ENCODE measurements around the gene KARS1.

KARS1 gene

DNA sequence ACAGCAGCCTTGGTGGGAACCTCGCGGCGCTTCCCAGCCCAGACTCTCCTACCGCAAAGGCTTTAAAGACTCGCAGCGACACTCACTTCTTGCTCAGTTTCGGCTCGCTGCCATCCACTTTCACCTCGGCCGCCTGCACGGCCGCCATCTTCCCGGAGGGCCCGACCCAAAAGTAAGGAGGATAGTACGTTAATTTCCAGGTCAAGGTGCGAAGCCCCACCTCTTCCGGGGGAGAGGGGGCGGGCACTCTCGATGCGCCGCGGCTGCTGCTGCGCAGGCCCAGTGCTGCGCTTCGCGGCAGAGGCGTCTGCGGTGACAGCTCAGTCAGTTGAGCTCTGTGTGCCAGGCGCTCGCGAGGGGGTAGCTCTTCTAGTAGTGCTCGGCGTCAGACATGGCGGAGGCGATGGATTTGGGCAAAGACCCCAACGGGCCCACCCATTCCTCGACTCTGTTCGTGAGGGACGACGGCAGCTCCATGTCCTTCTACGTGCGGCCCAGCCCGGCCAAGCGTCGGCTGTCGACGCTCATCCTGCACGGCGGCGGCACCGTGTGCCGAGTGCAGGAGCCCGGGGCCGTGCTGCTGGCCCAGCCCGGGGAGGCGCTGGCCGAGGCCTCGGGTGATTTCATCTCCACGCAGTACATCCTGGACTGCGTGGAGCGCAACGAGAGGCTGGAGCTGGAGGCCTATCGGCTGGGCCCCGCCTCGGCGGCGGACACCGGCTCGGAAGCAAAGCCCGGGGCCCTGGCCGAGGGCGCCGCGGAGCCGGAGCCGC lies at the start of gene KARS1, which contains the start of gene TERF2IP:
Gene KARS1 (minus strand): TSS at position 174 of the 773 bp plus-strand sequence. CDS start 26 bp downstream, at position 148.
Gene TERF2IP (plus strand): TSS at position 282 of the 773 bp plus-strand sequence. CDS start 110 bp downstream, at position 392.
- DNase-seq (ENCODE audit: low read depth in 3 of 3, low spot score in 1 of 3) = peak; percentile 76 to 89 (median 87)

DNA sequence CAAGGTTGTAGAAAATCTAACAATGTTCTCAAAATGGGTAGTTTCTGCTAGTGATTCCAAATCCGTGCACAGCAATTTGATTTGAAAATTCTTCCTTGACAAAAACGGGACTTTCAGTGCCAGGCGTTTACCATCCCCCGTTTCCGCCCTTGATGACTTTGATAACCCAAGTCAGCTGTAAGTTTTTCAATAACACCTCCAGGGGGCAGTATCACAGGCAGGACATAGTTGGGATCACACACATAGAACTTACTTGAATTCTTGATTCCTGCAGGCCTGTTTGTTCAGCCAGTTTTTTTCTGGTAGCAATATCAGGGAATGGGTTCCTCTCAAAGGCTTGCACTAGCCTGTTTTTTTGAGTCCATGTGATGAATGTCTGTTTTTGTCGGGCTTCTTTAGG lies 48.2 kb upstream of the KARS1 start:
- DNase-seq (ENCODE audit: low read depth in 3 of 3, low spot score in 1 of 3) = no peak

DNA sequence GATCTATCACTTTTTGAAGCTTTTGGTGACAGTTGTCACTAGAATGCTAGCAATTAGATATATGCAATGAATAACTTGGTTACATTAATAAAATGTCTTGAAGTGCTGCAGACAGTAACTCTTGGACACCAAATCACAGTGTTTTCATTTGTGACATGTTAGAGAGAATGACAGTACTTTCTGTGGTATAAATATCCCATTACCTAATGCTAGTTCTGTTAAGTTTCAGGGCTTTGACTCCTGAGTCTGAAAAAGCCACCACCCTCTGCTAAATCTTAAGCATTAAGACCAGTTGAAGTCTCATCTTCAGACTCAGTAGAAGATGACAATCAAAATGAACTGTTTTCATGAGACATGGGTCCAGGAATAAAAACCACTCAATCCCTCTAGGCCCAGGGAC lies 39.9 kb upstream of the KARS1 start:
- DNase-seq (ENCODE audit: low read depth in 3 of 3, low spot score in 1 of 3) = no peak

DNA sequence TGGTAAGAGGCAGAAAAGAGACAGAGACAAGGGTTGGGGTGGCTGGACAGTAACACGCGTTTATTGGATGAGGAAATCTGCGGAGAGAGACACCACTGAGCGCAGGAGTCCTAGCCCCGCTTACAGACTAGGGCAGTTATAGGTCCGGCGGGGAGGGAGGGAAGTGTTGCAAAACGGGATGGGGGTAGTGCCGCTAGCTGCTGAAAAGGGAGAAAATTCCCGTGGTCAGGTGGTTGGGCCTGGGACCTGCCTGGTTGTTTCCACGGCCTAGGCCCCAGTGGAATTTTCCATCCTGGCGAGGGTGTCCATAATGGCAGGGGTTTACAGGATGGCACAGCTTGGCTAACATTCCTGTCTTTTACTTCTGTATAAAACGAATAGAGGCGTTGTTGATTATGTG lies 34.8 kb upstream of the KARS1 start:
- DNase-seq (ENCODE audit: low read depth in 3 of 3, low spot score in 1 of 3) = no peak

DNA sequence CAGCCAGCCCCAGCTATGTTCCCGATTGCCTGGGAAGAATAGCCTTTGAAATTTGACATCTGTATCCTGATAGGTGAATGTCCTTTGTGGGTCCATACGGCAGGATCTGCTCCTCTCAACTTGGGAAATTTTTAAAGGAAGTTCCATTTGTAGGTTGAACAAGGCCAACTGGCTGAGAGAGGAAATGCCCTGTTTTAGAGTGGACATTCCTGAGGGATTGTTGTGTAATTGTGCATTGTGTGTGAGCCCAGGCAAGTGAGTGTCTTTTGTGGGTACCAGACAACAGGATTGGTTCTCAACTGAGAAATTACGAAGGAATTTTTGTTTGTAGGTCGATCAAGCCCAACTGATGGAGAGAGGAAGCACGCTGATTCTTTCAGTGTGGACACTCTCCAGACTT lies 31.9 kb upstream of the KARS1 start:
- no peak for DNase-seq (ENCODE audit: low read depth in 3 of 3, low spot score in 1 of 3)

DNA sequence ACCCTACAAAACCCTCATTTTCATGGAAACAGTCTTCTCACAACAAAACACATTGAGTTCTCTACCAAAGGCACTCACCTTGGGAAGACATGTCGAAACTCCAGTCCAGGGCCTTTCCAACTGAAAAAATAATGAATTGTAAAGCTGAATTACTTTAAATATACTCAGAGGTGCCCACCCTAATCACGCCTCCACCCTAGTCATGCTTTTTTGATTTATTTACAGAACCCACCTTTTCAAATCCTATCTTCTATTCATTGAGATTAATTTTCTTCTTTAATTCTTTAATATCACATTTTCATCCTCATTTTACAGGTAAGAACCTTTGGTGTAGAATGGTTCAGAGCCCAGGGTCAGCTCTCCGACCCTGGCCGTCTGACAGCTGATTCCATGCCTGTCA lies 29.4 kb upstream of the KARS1 start, which contains the start of gene CPHXL2:
Gene CPHXL2 (minus strand): TSS at position 101 of the 400 bp plus-strand sequence. CDS start 10 bp downstream, at position 91.
- no peak for DNase-seq (ENCODE audit: low read depth in 3 of 3, low spot score in 1 of 3)

DNA sequence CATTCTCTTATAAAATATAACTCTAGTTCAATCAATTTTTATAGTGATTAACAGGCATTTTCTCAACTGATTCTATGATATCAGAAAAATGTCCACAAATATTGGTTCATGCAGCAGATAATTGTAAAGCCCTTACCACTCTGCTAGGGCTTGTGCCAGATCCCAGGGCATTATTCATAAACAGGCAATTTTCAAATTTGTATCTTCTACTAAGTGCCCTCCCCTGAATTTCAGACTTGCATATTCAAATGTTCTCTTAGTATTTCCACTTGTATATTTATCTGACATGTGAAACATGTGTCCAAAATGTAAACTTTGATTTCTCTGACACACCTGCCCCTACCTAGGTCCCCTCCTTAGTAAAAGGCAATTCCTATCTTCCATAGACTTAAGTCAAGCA lies 20.0 kb upstream of the KARS1 start:
- no peak for DNase-seq (ENCODE audit: low read depth in 3 of 3, low spot score in 1 of 3)

DNA sequence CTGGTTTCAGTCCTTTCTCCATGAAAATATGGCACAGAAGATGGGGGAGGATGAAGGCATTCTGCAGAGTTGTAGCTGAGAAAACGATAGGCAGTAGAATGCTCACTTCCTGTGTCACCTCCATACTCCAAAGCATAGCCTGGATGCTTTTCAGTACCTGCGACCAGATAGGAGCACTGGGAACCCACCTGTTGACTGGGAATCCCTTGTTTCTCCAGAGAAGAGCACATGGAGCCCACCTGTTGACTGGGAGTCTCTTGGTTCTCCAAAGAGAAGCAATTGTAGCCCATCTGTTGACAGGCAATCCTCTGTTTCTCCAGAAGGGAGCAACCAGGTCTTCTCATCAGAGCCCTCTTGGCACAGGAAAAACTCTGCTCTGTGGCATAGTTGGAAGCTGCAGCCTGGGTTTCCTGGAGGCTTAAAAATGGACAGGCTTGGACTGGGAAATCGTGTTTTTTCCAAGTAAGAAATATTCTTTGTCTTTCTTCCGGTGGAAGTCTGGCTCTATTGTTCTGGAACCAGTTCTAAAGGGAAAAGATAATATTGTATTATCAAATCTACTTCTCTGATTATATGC lies 13.3 kb upstream of the KARS1 start:
- DNase-seq (ENCODE audit: low read depth in 3 of 3, low spot score in 1 of 3) = no peak

DNA sequence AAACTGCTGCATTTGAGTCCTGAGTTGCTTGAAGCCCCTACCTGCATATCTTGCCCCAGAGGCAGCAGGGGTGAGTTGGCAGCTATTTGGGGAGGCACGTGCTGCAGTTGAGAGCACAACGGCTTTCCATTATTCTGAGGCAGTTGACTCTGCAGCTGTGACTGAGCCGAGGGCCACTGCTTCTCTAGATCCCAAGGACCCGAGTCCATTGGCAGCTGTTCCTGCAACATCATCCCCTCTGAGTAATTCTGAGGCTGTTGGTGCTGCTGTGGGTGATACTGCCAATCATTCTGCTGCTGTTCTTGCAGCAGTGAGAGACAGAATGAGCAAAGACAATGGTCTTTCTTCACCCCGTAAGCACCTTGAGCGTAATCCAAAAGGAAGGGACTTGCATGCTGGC lies 12.9 kb upstream of the KARS1 start:
- DNase-seq (ENCODE audit: low read depth in 3 of 3, low spot score in 1 of 3) = no peak

DNA sequence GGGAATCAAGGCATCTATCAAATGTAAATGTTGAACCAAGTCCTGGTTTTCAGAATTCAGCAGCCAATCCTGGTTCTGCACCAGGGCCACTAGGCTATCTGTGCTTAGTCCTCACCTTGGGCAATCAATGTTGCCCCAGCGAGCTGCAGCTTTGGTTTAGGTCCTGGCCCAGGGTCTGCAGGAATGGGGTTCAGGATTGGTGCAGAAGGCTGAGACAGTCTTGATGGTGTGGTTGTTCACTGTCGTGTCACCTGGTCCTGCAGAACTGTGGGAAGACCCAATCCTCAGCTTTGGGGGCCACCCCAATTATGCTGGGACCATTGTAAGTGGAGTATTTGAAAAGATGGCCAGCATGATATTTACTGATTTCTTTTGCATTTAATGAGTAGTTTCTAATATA lies 10.7 kb upstream of the KARS1 start:
- DNase-seq (ENCODE audit: low read depth in 3 of 3, low spot score in 1 of 3) = no peak

DNA sequence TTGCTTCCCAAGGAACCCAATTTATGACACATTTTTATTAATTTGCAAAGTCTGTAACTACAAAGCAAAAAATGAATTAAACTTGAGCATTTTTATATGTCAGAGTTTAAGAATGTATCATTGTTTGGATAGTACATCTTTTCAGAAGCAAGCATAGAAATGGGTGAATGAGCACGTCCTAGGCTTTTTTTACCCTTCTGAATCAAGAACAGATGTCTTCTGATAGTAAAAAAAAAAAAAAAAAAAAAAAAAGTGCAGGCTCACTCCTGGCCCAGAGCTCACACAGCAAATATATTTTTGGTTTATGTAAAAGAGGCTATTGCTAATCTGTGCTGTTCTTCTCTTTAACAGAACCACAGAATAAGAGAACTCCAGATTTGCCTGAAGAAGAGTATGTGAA lies 6.5 kb upstream of the KARS1 start:
- DNase-seq (ENCODE audit: low read depth in 3 of 3, low spot score in 1 of 3) = no peak

DNA sequence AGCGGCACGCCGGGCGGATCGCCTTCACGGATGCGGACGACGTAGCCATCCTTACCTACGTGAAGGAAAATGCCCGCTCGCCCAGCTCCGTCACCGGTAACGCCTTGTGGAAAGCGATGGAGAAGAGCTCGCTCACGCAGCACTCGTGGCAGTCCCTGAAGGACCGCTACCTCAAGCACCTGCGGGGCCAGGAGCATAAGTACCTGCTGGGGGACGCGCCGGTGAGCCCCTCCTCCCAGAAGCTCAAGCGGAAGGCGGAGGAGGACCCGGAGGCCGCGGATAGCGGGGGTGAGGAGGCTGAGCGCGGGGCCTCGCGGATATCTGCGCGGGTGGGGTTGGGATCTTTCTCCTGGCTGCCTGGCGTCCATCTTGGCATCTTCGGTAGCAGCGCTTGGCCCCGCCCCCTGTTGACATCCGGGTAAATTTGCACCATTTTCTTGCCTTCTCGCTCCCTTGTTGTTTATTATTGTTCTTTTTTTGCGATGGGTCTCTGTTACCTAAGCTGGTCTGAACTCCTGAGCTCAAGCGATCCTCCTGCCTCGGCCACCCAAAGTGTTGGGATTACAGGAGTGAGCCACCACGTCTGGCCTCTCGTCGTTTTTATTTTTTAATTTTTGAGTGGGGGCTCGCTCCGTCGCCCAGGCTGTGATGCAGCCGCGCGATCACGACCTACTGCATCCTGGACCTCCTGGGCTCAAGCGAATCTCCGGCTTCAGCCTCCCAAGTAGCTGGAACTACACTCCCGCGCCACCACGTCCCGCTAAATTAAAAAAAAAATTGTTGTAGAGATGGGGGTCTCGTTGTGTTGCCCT lies 1.0 kb upstream of the KARS1 start:
- peak; percentile 53 to 77 (median 62) for DNase-seq (ENCODE audit: low read depth in 3 of 3, low spot score in 1 of 3)

DNA sequence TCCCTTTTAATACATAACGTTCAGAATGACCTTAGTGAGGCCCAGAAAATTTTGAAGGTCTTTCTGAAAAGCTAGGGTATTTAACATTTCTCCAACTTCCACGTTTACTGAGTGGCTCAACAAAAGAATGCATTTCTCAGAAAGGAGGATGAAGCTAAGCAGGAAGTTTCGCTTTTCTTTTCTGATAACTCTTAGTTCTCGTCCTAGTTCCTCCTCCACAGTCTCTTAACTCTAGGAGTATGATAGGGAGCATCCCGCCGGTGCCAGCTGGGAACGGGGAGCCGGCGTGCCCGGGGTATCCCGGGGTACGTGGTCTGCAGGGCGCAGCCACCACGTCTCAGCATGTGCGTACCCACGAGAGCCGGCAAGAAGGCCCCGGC lies 363 bp downstream of the KARS1 start:
- DNase-seq (ENCODE audit: low read depth in 3 of 3, low spot score in 1 of 3) = no peak

DNA sequence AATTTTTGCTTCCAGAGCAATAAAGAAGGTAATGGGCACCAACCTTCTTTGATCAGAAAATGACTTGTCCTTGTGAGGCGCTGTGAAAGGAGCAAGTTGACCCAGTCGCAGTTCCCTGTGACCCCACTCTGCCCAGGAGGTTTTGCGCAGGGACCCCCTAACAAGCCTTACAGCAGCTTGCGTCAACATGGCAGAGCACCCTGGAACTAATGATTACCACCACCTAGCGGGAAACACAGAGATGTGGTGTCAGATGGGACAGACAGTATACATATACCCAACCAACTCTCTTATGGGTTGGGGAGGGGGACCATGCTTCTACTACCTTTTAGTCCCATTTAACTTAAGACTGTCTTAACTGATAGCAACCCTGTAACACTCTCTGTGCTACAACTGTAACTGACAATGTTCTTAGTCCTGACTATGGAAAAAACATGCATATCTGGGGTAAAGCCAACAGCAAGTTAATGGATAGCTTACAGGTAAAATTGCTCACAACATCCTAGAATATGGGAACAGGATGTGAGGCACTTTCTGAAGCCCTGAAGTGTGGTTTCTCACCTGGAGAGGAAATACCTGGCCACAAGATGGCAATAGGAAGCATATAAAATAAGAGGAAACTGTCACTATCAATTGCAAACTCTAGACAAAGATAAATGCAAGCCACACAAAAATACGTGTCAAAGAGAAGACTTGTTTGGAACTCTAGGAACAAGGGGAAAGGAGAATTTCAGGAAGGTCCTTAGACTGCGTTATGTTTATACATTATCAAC lies 3.0 kb downstream of the KARS1 start:
- no peak for DNase-seq (ENCODE audit: low read depth in 3 of 3, low spot score in 1 of 3)

DNA sequence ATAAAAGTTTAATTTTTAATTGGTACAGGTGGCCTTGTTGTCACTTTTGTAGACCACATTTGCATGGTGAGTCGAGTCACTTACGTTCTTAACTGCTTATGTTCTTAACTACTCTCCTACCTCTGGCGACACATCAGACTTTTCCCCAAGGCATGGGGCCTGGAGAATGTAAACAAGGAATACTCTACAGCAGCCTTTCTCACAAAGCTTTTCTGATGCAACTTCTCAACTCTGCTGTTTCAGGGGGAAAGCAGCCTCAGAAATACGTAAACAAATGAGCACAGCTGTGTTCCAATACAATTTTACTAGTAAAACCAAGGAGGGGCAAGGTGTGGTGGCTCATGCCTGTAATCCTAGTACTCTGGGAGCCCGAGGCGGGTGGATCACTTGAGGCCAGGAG lies 6.9 kb downstream of the KARS1 start:
- no peak for DNase-seq (ENCODE audit: low read depth in 3 of 3, low spot score in 1 of 3)

DNA sequence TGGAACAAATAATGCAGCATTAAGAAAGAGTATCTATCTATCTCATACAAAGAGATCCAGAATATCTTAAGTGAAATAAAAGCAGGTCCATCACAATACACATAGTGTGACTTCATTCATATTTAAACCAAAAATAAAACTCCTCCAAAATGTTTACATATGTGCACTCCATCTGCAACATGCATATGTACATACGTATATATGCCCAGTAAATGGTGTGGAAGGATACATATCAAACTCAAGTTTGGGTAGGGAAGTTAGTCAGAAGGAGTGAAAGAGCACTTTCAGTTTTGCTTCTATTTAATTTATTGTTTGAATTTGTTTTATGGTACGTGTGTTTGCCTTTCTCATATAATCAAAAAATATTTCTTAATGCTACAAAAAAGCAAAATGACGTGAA lies 12.4 kb downstream of the KARS1 start:
- DNase-seq (ENCODE audit: low read depth in 3 of 3, low spot score in 1 of 3) = no peak

DNA sequence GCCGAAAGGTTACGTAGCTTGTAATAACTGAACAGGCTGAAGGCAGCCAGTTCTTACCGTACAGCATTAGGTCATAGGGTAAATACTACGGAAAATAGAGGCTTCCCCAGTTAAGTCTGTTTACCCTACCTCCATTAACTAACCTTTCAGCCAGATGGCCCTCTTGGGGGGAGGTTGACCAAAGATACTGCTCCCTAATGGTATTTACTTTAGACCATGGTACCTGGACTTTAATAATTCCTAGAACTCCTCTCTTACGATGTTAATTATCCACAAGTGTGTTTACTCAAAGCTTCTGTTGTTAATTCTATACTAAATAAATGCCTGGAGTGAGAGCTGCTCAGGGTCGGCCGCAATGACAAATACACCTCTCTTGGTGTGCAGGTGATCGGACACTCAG lies 14.6 kb downstream of the KARS1 start:
- DNase-seq (ENCODE audit: low read depth in 3 of 3, low spot score in 1 of 3) = no peak

DNA sequence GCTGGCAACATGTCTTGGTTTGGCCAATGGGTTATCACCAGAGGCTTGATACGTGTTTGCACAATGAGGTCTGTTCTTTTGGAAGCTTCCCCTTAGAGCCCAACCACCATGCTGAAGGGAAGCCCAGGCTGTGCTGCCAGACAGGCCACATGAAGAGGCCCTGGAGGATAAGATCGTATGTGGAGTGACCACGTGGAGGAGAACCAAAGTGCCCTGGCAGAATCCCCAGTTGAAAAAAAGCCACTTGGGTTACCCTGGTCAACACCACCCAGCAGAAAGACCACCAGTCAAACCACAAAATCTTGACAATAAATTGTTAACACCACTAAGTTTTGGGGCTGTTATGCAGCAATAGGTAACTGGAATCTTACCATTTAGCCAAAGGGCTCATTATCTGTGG lies 17.4 kb downstream of the KARS1 start:
- no peak for DNase-seq (ENCODE audit: low read depth in 3 of 3, low spot score in 1 of 3)

DNA sequence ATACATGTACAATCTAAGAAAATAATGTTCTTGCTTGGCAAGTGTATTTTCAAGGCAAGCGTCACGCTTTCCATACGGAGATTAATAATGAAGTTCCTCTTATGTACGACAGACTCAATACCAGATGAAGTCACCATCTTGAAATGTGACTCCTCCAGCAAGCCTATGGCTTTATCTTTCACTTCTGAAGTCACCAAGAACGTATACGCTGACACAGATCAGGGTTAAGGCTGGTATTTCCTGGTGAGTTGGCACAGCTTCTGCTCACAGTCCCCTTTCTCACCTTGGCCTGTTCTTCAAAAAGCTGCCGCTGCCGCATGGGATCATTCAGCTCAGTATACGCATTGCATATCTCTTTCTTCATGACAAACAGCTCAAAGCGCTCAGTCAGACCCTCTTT lies 18.3 kb downstream of the KARS1 start:
- DNase-seq (ENCODE audit: low read depth in 3 of 3, low spot score in 1 of 3) = no peak

DNA sequence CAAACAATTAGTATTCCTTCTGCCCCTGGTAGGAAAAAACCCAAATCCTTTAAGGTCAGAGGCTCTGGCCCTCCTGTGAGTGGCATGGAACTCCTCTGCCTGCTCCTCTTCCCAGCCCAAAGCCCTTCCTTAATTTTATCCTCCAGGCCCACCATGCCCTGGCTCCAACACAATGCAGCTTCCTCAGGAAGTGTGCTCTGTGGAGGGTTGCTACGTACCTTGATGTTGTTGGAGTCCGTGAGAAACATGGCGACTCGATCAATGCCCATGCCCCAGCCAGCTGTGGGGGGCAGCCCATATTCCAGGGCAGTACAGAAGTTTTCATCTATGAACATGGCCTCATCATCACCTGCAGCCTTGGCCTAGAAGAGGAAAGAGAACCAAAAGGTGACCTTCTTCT lies 19.1 kb downstream of the KARS1 start:
- DNase-seq (ENCODE audit: low read depth in 3 of 3, low spot score in 1 of 3) = no peak

DNA sequence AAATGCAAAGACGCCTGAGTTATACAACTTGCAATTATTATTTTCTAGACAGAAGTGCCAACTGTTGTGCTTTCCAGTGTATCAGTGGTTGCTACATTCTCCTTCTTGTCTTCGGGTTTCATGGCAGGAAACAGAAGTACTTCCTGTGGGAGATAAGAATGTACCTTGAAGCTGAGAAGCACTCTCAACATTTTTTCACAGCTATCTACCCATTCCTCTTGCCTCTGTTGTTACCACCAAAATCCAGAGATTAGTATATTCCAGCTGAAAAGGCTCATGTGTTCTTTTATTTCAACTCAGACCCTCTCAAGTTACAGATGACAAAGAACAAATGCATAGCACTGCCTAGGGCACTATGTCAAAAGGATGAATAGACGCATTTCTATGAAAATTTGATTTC lies 19.6 kb downstream of the KARS1 start:
- DNase-seq (ENCODE audit: low read depth in 3 of 3, low spot score in 1 of 3) = no peak
